GM18499 (cell line): ENCODE measurements around the gene VSTM2L.

Experiments
- ATAC-seq: cut with Tn5 transposase; IDR thresholded peaks from one replicate; pipeline ENCODE4 v1.9.1; 2021; ENCODE audit warnings: moderate number of reproducible peaks; ENCODE audit not compliant: insufficient read depth, unreplicated experiment

Gene VSTM2L

GRCh38 chr20:37915434-37915787 lies 12.5 kb downstream of the VSTM2L start:
- no peak for ATAC-seq

- ATAC-seq: no peak
Measured at GRCh38 chr20:37915800-37916570, 13.1 kb downstream of the VSTM2L start.

DNA sequence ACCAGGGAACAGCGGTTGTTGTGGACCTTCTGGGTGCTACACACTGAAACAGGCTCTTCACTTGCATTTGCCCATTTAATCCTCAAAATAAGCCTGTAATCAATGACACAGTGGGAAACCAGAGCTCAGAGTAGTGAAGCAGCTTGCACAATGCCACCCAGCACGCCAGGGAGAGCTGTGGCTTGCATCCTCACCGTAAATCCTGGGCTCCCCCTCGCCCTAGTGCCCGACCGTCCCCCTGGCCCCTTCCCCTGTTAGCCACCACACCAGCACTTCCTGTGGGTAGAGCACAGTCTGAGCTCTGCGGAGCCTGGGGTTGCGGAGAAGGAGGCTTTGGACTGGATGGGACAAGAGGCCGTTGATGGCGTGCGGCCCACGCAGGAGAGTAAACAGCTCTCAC lies 14.5 kb downstream of the VSTM2L start:
- no peak for ATAC-seq

DNA sequence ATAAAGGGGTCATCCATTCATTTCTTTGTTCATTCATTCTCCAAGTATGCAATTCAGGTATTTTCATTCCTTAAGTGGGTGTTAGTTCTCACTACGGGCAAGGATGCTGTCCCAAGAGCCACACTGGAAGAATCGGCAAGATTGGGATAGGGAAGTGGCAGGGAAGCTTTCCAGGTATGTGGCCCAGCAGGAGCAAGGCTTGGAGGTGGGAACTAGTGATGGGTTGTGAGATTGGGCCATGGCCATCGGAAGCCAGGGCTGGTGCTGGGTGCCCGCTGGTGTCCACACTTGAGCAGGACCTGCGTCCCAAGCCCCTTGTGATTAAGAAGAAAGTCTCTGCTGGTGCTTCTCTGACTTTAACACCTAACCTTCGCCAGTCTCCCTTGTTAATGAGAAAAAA lies 15.1 kb downstream of the VSTM2L start:
- ATAC-seq: no peak

GRCh38 chr20:37919389-37920040 lies 16.6 kb downstream of the VSTM2L start:
- ATAC-seq: no peak

DNA sequence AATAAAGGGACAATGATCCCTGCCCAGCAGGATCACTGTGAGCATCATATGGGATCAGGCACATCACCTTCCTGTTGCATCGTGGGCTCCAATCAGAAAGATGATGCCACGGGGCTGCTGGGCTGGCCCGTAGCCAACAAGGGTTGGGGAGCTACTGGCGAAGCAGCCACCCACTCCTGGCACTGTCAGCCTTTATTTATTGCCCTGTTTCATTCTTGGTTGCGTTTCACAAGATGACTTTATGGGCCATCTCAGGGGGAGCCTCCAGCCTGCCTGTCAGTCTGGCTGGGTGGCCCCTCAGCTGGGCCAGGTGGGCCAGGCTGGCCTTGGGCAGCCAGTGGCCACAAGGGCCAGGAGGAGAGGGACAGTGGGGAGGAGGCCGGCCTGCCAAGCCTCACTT lies 17.3 kb downstream of the VSTM2L start:
- ATAC-seq: no peak

DNA sequence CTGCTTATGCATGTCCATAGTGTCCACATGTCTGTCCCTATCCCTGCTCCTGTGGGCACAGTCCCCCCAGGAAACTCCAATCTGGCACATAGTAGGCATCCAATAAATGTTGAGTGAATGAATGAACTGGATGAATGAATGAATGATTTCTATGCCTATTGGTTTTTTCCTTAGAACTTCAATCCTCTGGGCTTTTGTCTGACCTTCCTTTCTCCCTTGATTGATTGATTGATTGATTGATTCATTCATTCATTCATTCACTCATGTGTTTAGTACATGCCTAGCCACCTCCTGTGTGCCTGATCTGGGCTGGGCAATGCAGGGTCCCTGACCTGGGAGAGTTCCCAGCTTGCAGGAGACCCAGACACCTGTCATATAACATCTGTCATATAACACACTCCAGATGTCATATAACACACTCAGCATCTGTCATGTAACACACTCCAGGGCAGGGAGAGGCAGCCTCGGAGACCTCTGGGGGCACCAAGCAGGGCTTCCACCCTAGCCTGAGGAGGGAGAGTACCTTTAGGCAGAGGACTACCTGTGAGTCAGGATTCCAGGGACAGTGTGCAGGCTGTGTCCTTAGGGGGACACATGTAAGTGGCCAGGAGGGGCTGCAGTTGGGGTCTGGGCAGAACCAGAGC lies 17.9 kb downstream of the VSTM2L start:
- ATAC-seq: no peak

DNA sequence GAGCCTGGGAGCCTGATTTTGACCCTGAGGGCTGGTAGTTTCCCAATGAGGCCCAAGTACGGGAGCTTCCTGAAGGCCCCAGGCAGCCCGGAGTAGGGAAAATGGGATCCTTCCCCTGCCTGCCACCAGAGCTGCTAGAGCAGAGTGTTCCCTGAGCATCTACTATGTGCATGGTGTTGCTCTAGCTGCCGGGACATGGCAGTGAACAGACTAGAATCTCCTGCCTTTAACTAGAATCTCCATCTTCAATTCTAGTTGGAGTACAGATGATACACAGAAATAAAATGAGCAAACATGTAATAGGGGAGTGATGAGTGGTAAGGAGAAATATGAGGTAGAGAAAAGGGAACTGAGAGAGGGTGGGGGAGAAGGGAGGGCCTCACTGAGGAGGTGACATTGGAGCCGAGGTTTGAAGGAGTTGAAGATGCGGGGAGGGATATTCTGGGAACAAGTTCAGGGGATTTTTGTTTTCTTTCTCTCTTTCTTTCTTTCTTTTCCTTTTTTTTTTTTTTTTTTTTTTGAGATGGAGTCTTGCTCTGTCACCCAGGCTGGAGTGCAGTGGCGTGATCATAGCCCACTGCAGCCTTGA lies 18.5 kb downstream of the VSTM2L start:
- ATAC-seq: no peak

GRCh38 chr20:37922016-37922415 lies 19.1 kb downstream of the VSTM2L start:
- no peak for ATAC-seq

DNA sequence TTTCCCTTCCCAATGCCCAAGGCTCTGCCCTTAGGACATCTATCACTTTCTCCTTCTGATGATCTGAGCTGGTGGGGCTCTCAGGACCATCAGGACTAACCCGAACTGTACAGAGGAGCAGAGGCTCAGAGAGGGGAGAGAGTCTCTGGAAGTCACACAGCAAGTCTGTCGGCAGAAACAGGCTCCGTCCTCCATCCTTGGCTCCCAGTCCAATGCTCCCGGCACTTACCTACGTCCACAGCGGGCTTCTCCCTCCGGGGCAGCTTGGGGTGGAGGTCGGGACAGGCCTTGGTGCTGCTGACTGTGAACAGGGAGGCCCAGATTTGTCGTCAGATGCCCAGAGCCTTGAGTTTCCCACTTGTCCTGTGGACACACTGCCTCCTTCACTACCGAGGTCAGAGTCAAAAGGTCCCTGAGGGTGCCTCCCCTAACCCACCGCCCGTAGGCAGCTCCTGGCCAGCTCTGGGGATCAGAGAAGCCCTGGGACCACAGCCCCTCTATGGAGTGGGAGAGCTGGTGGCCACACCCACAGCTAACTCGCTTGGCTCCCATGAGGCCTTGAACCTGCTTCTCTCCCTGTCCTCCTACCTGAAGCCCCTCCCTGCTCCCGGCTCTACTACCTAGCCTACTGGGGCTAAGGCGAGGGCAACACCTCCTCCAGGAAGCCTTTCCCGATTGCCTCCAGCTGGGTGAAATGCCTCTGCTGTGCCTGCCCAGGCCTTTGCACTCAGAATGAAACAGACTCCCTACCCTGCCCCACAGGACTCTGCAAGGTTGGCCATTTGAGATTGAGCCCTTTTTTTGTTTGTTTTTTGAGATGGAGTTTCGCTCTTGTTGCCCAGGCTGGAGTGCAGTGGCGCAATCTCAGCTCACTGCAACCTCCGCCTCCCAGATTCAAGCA lies 22.6 kb downstream of the VSTM2L start:
- ATAC-seq: no peak

GRCh38 chr20:37926612-37927011 lies 23.7 kb downstream of the VSTM2L start:
- ATAC-seq: no peak

DNA sequence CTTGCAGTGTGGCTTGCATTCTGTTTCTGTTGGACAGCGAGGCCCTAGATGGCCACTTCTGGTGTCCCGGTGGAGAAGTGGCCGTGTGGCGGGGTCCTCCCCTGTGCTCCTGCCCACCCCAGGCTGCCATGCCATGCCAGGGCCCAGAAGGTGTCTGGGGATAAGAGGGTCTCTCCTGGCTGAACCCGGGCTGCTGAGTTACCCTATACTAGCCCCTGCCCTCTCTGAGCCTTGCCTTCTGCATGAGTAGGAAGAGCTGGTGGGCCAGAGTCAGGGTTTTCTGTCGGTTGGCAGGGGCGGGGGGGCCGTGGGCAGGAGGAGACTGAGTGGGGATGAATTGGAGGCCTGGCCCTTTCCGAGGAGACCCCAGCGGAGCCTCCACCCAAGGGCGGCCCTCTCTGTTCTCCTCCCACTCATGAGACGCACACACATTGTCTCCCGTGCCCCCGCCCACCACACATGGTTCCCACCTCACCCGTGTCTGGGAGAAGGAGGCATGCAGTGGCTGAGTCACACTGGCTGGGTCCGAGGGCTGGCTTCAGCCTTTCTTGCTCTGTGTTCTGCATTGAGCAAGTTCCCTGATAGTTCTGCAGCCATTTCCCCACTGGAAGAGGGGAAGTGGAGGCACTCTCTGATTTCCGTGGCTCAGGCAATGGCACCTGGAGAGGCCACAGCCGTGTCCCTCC lies 24.6 kb downstream of the VSTM2L start:
- ATAC-seq: no peak

GRCh38 chr20:37928996-37929682 lies 26.2 kb downstream of the VSTM2L start:
- no peak for ATAC-seq

DNA sequence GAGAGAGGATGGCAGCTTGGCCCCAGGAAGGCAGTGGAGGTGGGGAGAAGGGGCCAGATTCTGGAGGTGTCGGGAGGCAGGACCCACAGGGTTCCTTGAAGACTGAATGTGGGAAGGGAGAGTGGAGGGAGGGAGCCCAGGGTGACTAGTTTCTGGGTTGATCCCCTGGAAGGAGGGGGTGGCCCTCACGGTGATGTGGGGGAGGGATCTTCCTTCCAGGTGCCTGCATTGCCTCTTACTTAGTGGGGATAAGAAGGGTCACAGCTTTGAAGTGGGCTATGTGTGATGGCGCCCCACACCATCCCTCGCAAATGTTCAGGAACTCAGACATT lies 26.7 kb downstream of the VSTM2L start:
- ATAC-seq: no peak

DNA sequence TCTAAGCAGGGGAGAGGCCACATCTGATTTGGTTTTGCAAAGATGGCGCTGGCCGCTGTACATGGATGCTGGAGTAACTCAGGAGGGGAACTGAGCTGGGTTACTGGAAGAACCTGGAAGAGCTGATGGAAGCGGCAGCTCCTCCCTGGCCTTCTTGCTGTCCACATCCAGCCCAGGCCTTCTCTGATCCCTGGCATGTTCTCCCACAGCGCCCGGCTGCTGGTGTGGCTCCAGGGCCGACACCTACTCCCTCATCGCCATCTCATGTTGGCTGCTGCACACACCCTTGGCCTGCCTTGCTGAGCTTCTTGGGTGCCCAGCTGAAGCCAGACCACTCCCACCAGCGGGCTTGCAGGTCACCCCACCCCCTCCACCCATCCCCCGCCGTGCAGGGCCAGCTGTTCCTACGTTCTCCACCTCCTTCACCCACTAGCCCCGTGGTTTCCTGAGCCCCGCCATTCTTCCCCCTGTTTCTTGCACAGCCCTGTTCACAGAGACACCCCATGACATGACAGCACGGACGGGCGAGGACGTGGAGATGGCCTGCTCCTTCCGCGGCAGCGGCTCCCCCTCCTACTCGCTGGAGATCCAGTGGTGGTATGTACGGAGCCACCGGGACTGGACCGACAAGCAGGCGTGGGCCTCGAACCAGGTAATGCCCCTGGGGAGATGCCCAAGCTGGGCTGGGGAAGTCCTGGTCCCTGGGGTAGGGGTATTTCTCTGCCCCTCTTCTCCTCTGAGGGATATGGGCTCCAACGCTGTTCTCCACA lies 28.4 kb downstream of the VSTM2L start:
- no peak for ATAC-seq

- no peak for ATAC-seq
Measured at GRCh38 chr20:37932074-37932473, 29.1 kb downstream of the VSTM2L start.

GRCh38 chr20:37932919-37933318 lies 30.0 kb downstream of the VSTM2L start:
- no peak for ATAC-seq

DNA sequence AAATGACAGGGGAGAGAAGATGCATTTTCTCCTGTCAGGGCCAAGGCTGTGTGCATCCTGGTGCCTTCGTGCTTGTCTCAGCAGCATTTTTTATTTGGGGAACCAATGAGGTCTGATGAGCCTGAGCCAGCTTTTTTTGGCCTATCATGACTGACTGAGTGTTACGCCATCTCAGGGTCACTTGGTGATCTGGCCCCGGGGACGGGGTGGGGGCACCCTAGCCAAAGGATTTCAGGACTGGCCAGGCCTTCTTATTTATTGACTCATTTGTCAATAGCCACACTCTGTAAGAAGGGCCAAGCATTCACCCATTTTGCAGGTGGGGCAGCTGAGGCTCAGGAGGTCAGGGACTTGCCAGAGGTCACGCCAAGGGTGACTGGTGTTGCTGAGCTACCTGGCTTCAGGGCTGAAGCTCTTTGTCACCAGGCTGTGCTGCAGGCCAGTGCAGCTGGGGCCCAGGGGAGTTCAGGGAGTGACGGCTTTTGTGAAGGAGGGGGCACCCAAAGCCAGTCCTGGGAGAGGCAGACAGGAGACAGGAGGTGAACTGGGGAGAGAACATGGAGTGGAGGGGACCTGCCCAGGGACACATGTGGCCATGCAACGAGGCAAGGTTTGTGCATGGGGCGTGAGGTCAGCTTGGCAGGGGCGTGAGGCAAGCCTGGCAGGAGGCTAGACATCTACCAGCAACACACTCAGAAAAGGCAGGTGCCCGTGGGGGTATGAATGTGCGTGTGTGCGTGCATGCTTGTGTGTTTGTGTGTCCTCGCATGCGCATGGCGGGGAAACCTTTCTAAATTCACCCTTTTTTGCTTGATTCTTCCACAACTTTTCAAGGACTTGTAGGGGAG lies 31.1 kb downstream of the VSTM2L start:
- no peak for ATAC-seq
